HCT116 (cell line): Measurements from ENCODE around the gene NLRC5.

Source experiments
- CTCF ChIP-seq, 3 experiments: fragments of 200-600 bp in 1 of 3; sonication (generic) in 1 of 3; IDR thresholded peaks in 2 of 3; conservative IDR thresholded peaks in 1 of 3; 2 replicates each; pipeline ENCODE4 v1.5.1; 2012 to 2017; ENCODE audit warnings: low read depth in 2 of 3, low read length in 2 of 3, antibody characterized with exemption in 1 of 3, borderline replicate concordance in 1 of 3, control low read depth in 1 of 3, mild to moderate bottlenecking in 1 of 3, mixed read lengths in 1 of 3, mixed run types in 1 of 3, moderate library complexity in 1 of 3; ENCODE audit not compliant: insufficient read depth in 1 of 3
- EZH2phosphoT487 ChIP-seq: fragments of 200-600 bp; IDR thresholded peaks from 2 replicates; pipeline ENCODE4 v1.6.1; 2018; ENCODE audit warnings: antibody characterized with exemption, borderline replicate concordance
- POLR2A ChIP-seq: IDR thresholded peaks from 2 replicates; pipeline ENCODE4 v1.7.0; 2011; ENCODE audit warnings: borderline replicate concordance; ENCODE audit not compliant: insufficient read depth, insufficient read length; ENCODE audit errors: extremely low read depth

GRCh38 chr16:56988948-56989945, at the start of gene NLRC5:
- TF ChIP-seq CTCF (IDR thresholded peaks at IDR 0.05 in 2 of 3, conservative IDR thresholded peaks at IDR 0.05 in 1 of 3; ENCODE audit: borderline replicate concordance in 1 of 3, insufficient read depth in 1 of 3, low read depth in 2 of 3, low read length in 2 of 3): no peak
- peak; percentile 46 for TF ChIP-seq POLR2A
- no peak for TF ChIP-seq EZH2phosphoT487
